Activated T-cell treated with anti-CD3 and anti-CD28 coated beads, Interleukin-2, amount 50 U/mL, for 72 hours (primary cell): Measurements from ENCODE around the gene ZNF335. TPM values are rescaled to one million over a fixed set of nuclear protein-coding genes. Genes with fewer than 3 reads are reported as not detected.
A peak's percentile ranks its signal among the peaks of the same experiment; 100 is the strongest.

ENCODE experiments used
- ATAC-seq, 2 donors: fragments of 150-1000 bp; cut with Tn5 transposase; replicated peaks in 1 of 2; 2 replicates each; pipeline ENCODE4 v1.10.0; 2021; ENCODE audit warnings: moderate library complexity in 2 of 2, mild to moderate bottlenecking in 1 of 2
- DNase-seq, 2 donors: peaks; one replicate each; pipeline ENCODE4 v3.0.0; 2021 to 2022; ENCODE audit warnings: mixed read lengths in 1 of 2
- H3K27ac Mint-ChIP-seq: one replicate; pipeline ENCODE4 v1.8.0; 2022; ENCODE audit warnings: mild to moderate bottlenecking, moderate library complexity, mixed read lengths
- H3K27me3 Mint-ChIP-seq: one replicate; pipeline ENCODE4 v1.8.0; 2022; ENCODE audit warnings: low read depth, mixed read lengths
- H3K36me3 Mint-ChIP-seq, 2 donors: one replicate each; pipeline ENCODE4 v1.8.0; 2022; ENCODE audit warnings: mixed read lengths in 2 of 2, mild to moderate bottlenecking in 1 of 2; ENCODE audit not compliant: insufficient read depth in 2 of 2
- H3K4me1 Mint-ChIP-seq: one replicate; pipeline ENCODE4 v1.8.0; 2022; ENCODE audit warnings: low read depth, mixed read lengths
- H3K4me3 Mint-ChIP-seq, 2 donors: one replicate each; pipeline ENCODE4 v1.8.0; 2022; ENCODE audit warnings: mild to moderate bottlenecking in 2 of 2, mixed read lengths in 2 of 2, moderate library complexity in 2 of 2
- H3K9me3 Mint-ChIP-seq, 2 donors: one replicate each; pipeline ENCODE4 v1.8.0; 2022; ENCODE audit warnings: mixed read lengths in 2 of 2
- total RNA-seq, 2 donors: library from RNA; stranded (reverse); gene quantifications; one replicate each; pipeline ENCODE4 v1.2.3, GENCODE V29; 2022

Gene ZNF335
- total RNA-seq = 10 to 100 TPM; 28.4 to 29.8 TPM

- H3K4me3 Mint-ChIP-seq = peak within 1 kb of the TSS; percentile 93
- DNase-seq = peak; percentile 97 to 98
- H3K4me1 Mint-ChIP-seq = peaks cover 28% of the 10 kb centered on the region
- peak; percentile 84 to 87 for ATAC-seq
- H3K9me3 Mint-ChIP-seq = no peaks in the 10 kb centered on the region
- H3K27ac Mint-ChIP-seq = peak within 1 kb of the TSS; percentile 89
- H3K27me3 Mint-ChIP-seq = no peaks in the 10 kb centered on the region
- peaks cover 4 to 5% of the 10 kb centered on the region in 2 donors for H3K36me3 Mint-ChIP-seq
Observed at GRCh38 chr20:45971675-45972499, at the start of gene ZNF335. ZNF335 (minus strand) TSS chr20:45972203; CDS start chr20:45971410, 793 bp downstream.

- no peaks in the 10 kb centered on the region for H3K9me3 Mint-ChIP-seq
- no peak overlapping the region for H3K27ac Mint-ChIP-seq
- H3K36me3 Mint-ChIP-seq = peaks cover 0 to 1% of the 10 kb centered on the region in 2 donors
- no peak for ATAC-seq
- peaks cover 24% of the 10 kb centered on the region for H3K4me1 Mint-ChIP-seq
- no peak for DNase-seq
- H3K4me3 Mint-ChIP-seq = peak overlapping the region; percentile 2 to 87
- H3K27me3 Mint-ChIP-seq = peaks cover 52% of the 10 kb centered on the region
Observed at GRCh38 chr20:46020555-46020954, 48.6 kb upstream of the ZNF335 start.

- Mint-ChIP-seq H3K9me3 (no peaks in the 10 kb centered on the region), H3K27me3 (peaks cover 51% of the 10 kb centered on the region)
- ATAC-seq = no peak
Observed at GRCh38 chr20:46018611-46019010, 46.6 kb upstream of the ZNF335 start.

GRCh38 chr20:46018112-46018511 is 46.1 kb upstream of the ZNF335 start:
- Mint-ChIP-seq H3K27ac (no peak overlapping the region), H3K36me3 (peaks cover 0 to 1% of the 10 kb centered on the region in 2 donors), H3K9me3 (no peaks in the 10 kb centered on the region), H3K27me3 (peaks cover 47% of the 10 kb centered on the region), H3K4me3 (no peak overlapping the region), H3K4me1 (peaks cover 27% of the 10 kb centered on the region)
- DNase-seq = no peak
- no peak for ATAC-seq

More at GRCh38 chr20:46018611-46019010, 46.6 kb upstream of the ZNF335 start:
- DNase-seq = no peak
- peaks cover 32% of the 10 kb centered on the region for H3K4me1 Mint-ChIP-seq
- H3K36me3 Mint-ChIP-seq = peaks cover 0 to 1% of the 10 kb centered on the region in 2 donors
- no peak overlapping the region for H3K27ac Mint-ChIP-seq
- H3K4me3 Mint-ChIP-seq = no peak overlapping the region

- Mint-ChIP-seq H3K9me3 (no peaks in the 10 kb centered on the region), H3K36me3 (peaks cover 0 to 1% of the 10 kb centered on the region in 2 donors)
Observed at GRCh38 chr20:46017272-46017671, 45.3 kb upstream of the ZNF335 start.

GRCh38 chr20:46014517-46015396 is 42.8 kb upstream of the ZNF335 start:
- H3K9me3 Mint-ChIP-seq = no peaks in the 10 kb centered on the region

More at GRCh38 chr20:46017272-46017671, 45.3 kb upstream of the ZNF335 start:
- peaks cover 21% of the 10 kb centered on the region for H3K4me1 Mint-ChIP-seq
- H3K27ac Mint-ChIP-seq = no peak overlapping the region
- DNase-seq = no peak
- no peak overlapping the region for H3K4me3 Mint-ChIP-seq
- H3K27me3 Mint-ChIP-seq = peaks cover 53% of the 10 kb centered on the region
- ATAC-seq = no peak

GRCh38 chr20:46013829-46014516 is 42.0 kb upstream of the ZNF335 start:
- peaks cover 0 to 2% of the 10 kb centered on the region in 2 donors for H3K36me3 Mint-ChIP-seq
- no peak overlapping the region for H3K27ac Mint-ChIP-seq
- peaks cover 67% of the 10 kb centered on the region for H3K27me3 Mint-ChIP-seq
- H3K4me1 Mint-ChIP-seq = peaks cover 36% of the 10 kb centered on the region
- DNase-seq = peak; percentile 76 to 80
- no peaks in the 10 kb centered on the region for H3K9me3 Mint-ChIP-seq
- ATAC-seq = peak; percentile 88 to 89
- H3K4me3 Mint-ChIP-seq = peak overlapping the region; percentile 75 to 80

More at GRCh38 chr20:46014517-46015396, 42.8 kb upstream of the ZNF335 start:
- peaks cover 60% of the 10 kb centered on the region for H3K27me3 Mint-ChIP-seq
- peaks cover 28% of the 10 kb centered on the region for H3K4me1 Mint-ChIP-seq
- H3K36me3 Mint-ChIP-seq = peaks cover 0 to 2% of the 10 kb centered on the region in 2 donors
- peak overlapping the region; percentile 54 to 80 for H3K4me3 Mint-ChIP-seq
- no peak for DNase-seq
- no peak for ATAC-seq
- no peak overlapping the region for H3K27ac Mint-ChIP-seq

GRCh38 chr20:46013322-46013828 is 41.4 kb upstream of the ZNF335 start:
- no peak overlapping the region for H3K27ac Mint-ChIP-seq
- no peak for ATAC-seq
- no peaks in the 10 kb centered on the region for H3K9me3 Mint-ChIP-seq
- peaks cover 0 to 2% of the 10 kb centered on the region in 2 donors for H3K36me3 Mint-ChIP-seq
- H3K4me1 Mint-ChIP-seq = peaks cover 42% of the 10 kb centered on the region
- peak overlapping the region; percentile 75 to 80 for H3K4me3 Mint-ChIP-seq
- H3K27me3 Mint-ChIP-seq = peaks cover 65% of the 10 kb centered on the region
- DNase-seq = no peak

- Mint-ChIP-seq H3K4me3 (peak overlapping the region; percentile 57 to 65), H3K27me3 (peaks cover 65% of the 10 kb centered on the region)
Observed at GRCh38 chr20:46012921-46013320, 40.9 kb upstream of the ZNF335 start.

GRCh38 chr20:46011631-46012482 is 39.9 kb upstream of the ZNF335 start:
- peaks cover 65% of the 10 kb centered on the region for H3K27me3 Mint-ChIP-seq
- peaks cover 0 to 2% of the 10 kb centered on the region in 2 donors for H3K36me3 Mint-ChIP-seq
- no peak overlapping the region for H3K27ac Mint-ChIP-seq
- H3K9me3 Mint-ChIP-seq = no peaks in the 10 kb centered on the region
- H3K4me1 Mint-ChIP-seq = peaks cover 54% of the 10 kb centered on the region
- ATAC-seq = no peak
- DNase-seq = peak; percentile 66 to 70
- peak overlapping the region; percentile 43 to 70 for H3K4me3 Mint-ChIP-seq

More at GRCh38 chr20:46012921-46013320, 40.9 kb upstream of the ZNF335 start:
- peaks cover 0 to 2% of the 10 kb centered on the region in 2 donors for H3K36me3 Mint-ChIP-seq
- H3K4me1 Mint-ChIP-seq = peaks cover 46% of the 10 kb centered on the region
- DNase-seq (no peak), ATAC-seq (no peak)
- no peak overlapping the region for H3K27ac Mint-ChIP-seq
- H3K9me3 Mint-ChIP-seq = no peaks in the 10 kb centered on the region

- H3K9me3 Mint-ChIP-seq = no peaks in the 10 kb centered on the region
- ATAC-seq (peak; percentile 29 to 50), DNase-seq (peak; percentile 48 to 51)
- peak overlapping the region; percentile 43 to 70 for H3K4me3 Mint-ChIP-seq
- H3K27me3 Mint-ChIP-seq = peaks cover 71% of the 10 kb centered on the region
- peaks cover 63% of the 10 kb centered on the region for H3K4me1 Mint-ChIP-seq
- peaks cover 0 to 2% of the 10 kb centered on the region in 2 donors for H3K36me3 Mint-ChIP-seq
- no peak overlapping the region for H3K27ac Mint-ChIP-seq
Observed at GRCh38 chr20:46010491-46011391, 38.7 kb upstream of the ZNF335 start.
